GM06990 (cell line): ENCODE data around the gene IL1RAPL1.

Experiments
- DNase-seq: peaks from one replicate; pipeline ENCODE4 v3.0.0-alpha.2; 2011; ENCODE audit not compliant: insufficient read length; ENCODE audit errors: extremely low read depth
- H3K27me3 ChIP-seq: replicated peaks from 2 replicates; pipeline ENCODE4 v1.6.0; 2011; ENCODE audit warnings: low read length; ENCODE audit not compliant: control insufficient read depth, insufficient read depth
- H3K36me3 ChIP-seq: 2 replicates; pipeline ENCODE4 v1.5.1; 2011; ENCODE audit warnings: low read length; ENCODE audit not compliant: control insufficient read depth, insufficient read depth
- H3K4me3 ChIP-seq: replicated peaks from 2 replicates; pipeline ENCODE4 v1.5.1; 2011; ENCODE audit warnings: low read depth, mild to moderate bottlenecking, control low read depth, low read length
- CTCF ChIP-seq: IDR thresholded peaks from 2 replicates; pipeline ENCODE4 v1.5.1; 2011; ENCODE audit warnings: low read length, control low read depth, mild to moderate bottlenecking, inconsistent platforms; ENCODE audit not compliant: insufficient read depth, poor library complexity, severe bottlenecking

Gene IL1RAPL1

GRCh38 chrX:29617725-29618124 lies 1030.5 kb downstream of the IL1RAPL1 start:
- H3K4me3 ChIP-seq = no peak overlapping the region
- H3K36me3 ChIP-seq = no peaks in the 10 kb centered on the region
- H3K27me3 ChIP-seq = no peaks in the 10 kb centered on the region
- no peak for DNase-seq
- peak; percentile 25 for TF ChIP-seq CTCF

GRCh38 chrX:29627833-29628232 lies 1040.6 kb downstream of the IL1RAPL1 start:
- Histone ChIP-seq H3K4me3 (no peak overlapping the region), H3K36me3 (no peaks in the 10 kb centered on the region), H3K27me3 (no peaks in the 10 kb centered on the region)
- TF ChIP-seq CTCF = no peak
- DNase-seq = peak; percentile 9

- H3K4me3 ChIP-seq = no peak overlapping the region
- TF ChIP-seq CTCF = no peak
- H3K27me3 ChIP-seq = no peaks in the 10 kb centered on the region
- DNase-seq = no peak
- no peaks in the 10 kb centered on the region for H3K36me3 ChIP-seq
These were observed 1047.3 kb downstream of the IL1RAPL1 start for GRCh38 chrX:29634516-29634915.

- no peak for TF ChIP-seq CTCF
- no peaks in the 10 kb centered on the region for H3K36me3 ChIP-seq
- DNase-seq = no peak
These were observed 1049.1 kb downstream of the IL1RAPL1 start for GRCh38 chrX:29636331-29636730.

GRCh38 chrX:29640106-29640505 lies 1052.9 kb downstream of the IL1RAPL1 start:
- Histone ChIP-seq H3K27me3 (no peaks in the 10 kb centered on the region), H3K36me3 (no peaks in the 10 kb centered on the region), H3K4me3 (no peak overlapping the region)
- no peak for TF ChIP-seq CTCF
- DNase-seq = no peak

More at GRCh38 chrX:29636331-29636730, 1049.1 kb downstream of the IL1RAPL1 start:
- no peaks in the 10 kb centered on the region for H3K27me3 ChIP-seq
- no peak overlapping the region for H3K4me3 ChIP-seq

- Histone ChIP-seq H3K36me3 (no peaks in the 10 kb centered on the region), H3K4me3 (no peak overlapping the region), H3K27me3 (no peaks in the 10 kb centered on the region)
- DNase-seq = no peak
- TF ChIP-seq CTCF = no peak
These were observed 1054.2 kb downstream of the IL1RAPL1 start for GRCh38 chrX:29641461-29641860.
